Measurements from ENCODE around the gene CEACAM20.
"Not testable (repeated sequence)": the region's sequence is repeated elsewhere in the genome, so short reads cannot be mapped to it uniquely, and the experiment has no call there.

CEACAM20 gene

GRCh38 chr19:44548736-44549135 lies 19.3 kb upstream of the CEACAM20 start:
- DNase-seq = no peak

- DNase-seq = no peak
Measured at GRCh38 chr19:44544031-44544430, 14.6 kb upstream of the CEACAM20 start.

- DNase-seq = no peak
Measured at GRCh38 chr19:44542671-44543070, 13.2 kb upstream of the CEACAM20 start.

GRCh38 chr19:44540736-44541135 lies 11.3 kb upstream of the CEACAM20 start:
- DNase-seq = no peak

GRCh38 chr19:44539991-44540390 lies 10.5 kb upstream of the CEACAM20 start:
- no peak for DNase-seq

GRCh38 chr19:44539236-44539826 lies 9.9 kb upstream of the CEACAM20 start:
- no peak for DNase-seq

GRCh38 chr19:44535361-44535760 lies 5.9 kb upstream of the CEACAM20 start:
- not testable (repeated sequence) for DNase-seq

GRCh38 chr19:44532819-44533218 lies 3.3 kb upstream of the CEACAM20 start:
- no peak for DNase-seq

GRCh38 chr19:44530777-44531176 lies 1.3 kb upstream of the CEACAM20 start:
- DNase-seq = no peak

- DNase-seq = no peak
Measured at GRCh38 chr19:44527554-44527953, 1.9 kb downstream of the CEACAM20 start.

- no peak for DNase-seq
Measured at GRCh38 chr19:44525721-44526430, 3.6 kb downstream of the CEACAM20 start.

GRCh38 chr19:44521370-44521769 lies 8.1 kb downstream of the CEACAM20 start:
- no peak for DNase-seq

GRCh38 chr19:44517146-44517545 lies 12.3 kb downstream of the CEACAM20 start:
- no peak for DNase-seq

- DNase-seq = no peak
Measured at GRCh38 chr19:44515907-44516306, 13.6 kb downstream of the CEACAM20 start.

GRCh38 chr19:44515031-44515430 lies 14.4 kb downstream of the CEACAM20 start:
- no peak for DNase-seq

- peak; percentile 71 for DNase-seq
Measured at GRCh38 chr19:44512326-44513298, 16.9 kb downstream of the CEACAM20 start.

GRCh38 chr19:44509478-44509877 lies 20.0 kb downstream of the CEACAM20 start:
- DNase-seq = no peak

GRCh38 chr19:44499962-44500949 lies 29.2 kb downstream of the CEACAM20 start, which contains the start of gene ZNF180:
Gene ZNF180, minus strand, starts transcription at chr19:44500522. Its CDS starts 3,188 bp downstream, at chr19:44497334.
- DNase-seq = peak; percentile 97

GRCh38 chr19:44499559-44499958 lies 29.9 kb downstream of the CEACAM20 start:
- no peak for DNase-seq

GRCh38 chr19:44498988-44499387 lies 30.5 kb downstream of the CEACAM20 start:
- no peak for DNase-seq

GRCh38 chr19:44496711-44497110 lies 32.8 kb downstream of the CEACAM20 start:
- DNase-seq = no peak

All from activated CD4-positive, alpha-beta T cell treated with anti-CD3 and anti-CD28 coated beads for 48 hours (primary cell).